ENCODE results near the gene TRAPPC11.
A peak's percentile ranks its signal among the peaks of the same experiment; 100 is the strongest.
"Not testable (repeated sequence)": the region's sequence is repeated elsewhere in the genome, so short reads cannot be mapped to it uniquely, and the experiment has no call there.

TRAPPC11 gene

GRCh38 chr4:183659029-183659871 is at the start of gene TRAPPC11, which contains the start of gene RWDD4:
TSS of gene TRAPPC11 (plus strand) at chr4:183659293. CDS start at chr4:183663868, 4,575 bp downstream.
TSS of gene RWDD4 (minus strand) at chr4:183659185. CDS start at chr4:183658952, 233 bp downstream.
- DNase-seq, result peak; percentile 95

- DNase-seq, result no peak
Measured at GRCh38 chr4:183610033-183610432, 49.1 kb upstream of the TRAPPC11 start.

GRCh38 chr4:183610613-183611012 is 48.5 kb upstream of the TRAPPC11 start:
- no peak for DNase-seq

- no peak for DNase-seq
Measured at GRCh38 chr4:183611210-183611830, 47.8 kb upstream of the TRAPPC11 start.

GRCh38 chr4:183612329-183613250 is 46.5 kb upstream of the TRAPPC11 start:
- no peak for DNase-seq

GRCh38 chr4:183617075-183617474 is 42.0 kb upstream of the TRAPPC11 start:
- no peak for DNase-seq

GRCh38 chr4:183618681-183619080 is 40.4 kb upstream of the TRAPPC11 start:
- no peak for DNase-seq

- DNase-seq, result no peak
Measured at GRCh38 chr4:183620421-183620820, 38.7 kb upstream of the TRAPPC11 start.

GRCh38 chr4:183621875-183622274 is 37.2 kb upstream of the TRAPPC11 start:
- DNase-seq, result no peak

GRCh38 chr4:183624548-183624947 is 34.5 kb upstream of the TRAPPC11 start:
- no peak for DNase-seq

- no peak for DNase-seq
Measured at GRCh38 chr4:183626168-183626567, 32.9 kb upstream of the TRAPPC11 start.

- DNase-seq, result not testable (repeated sequence)
Measured at GRCh38 chr4:183627286-183627685, 31.8 kb upstream of the TRAPPC11 start.

GRCh38 chr4:183627979-183628588 is 31.0 kb upstream of the TRAPPC11 start:
- no peak for DNase-seq

- no peak for DNase-seq
Measured at GRCh38 chr4:183631577-183632198, 27.4 kb upstream of the TRAPPC11 start.

GRCh38 chr4:183632689-183633088 is 26.4 kb upstream of the TRAPPC11 start:
- DNase-seq, result no peak

- DNase-seq, result no peak
Measured at GRCh38 chr4:183633476-183634400, 25.4 kb upstream of the TRAPPC11 start.

- no peak for DNase-seq
Measured at GRCh38 chr4:183635321-183635720, 23.8 kb upstream of the TRAPPC11 start.

GRCh38 chr4:183635741-183636140 is 23.4 kb upstream of the TRAPPC11 start:
- DNase-seq, result no peak

GRCh38 chr4:183636503-183636902 is 22.6 kb upstream of the TRAPPC11 start:
- DNase-seq, result no peak

GRCh38 chr4:183636923-183637322 is 22.2 kb upstream of the TRAPPC11 start:
- no peak for DNase-seq

- DNase-seq, result no peak
Measured at GRCh38 chr4:183637461-183637860, 21.6 kb upstream of the TRAPPC11 start.

Data from stimulated activated CD8-positive, alpha-beta memory T cell treated with anti-CD3 and anti-CD28 coated beads, Interleukin-4, amount 100 ng/mL, for 48 hours (primary cell).